ENCODE data around the gene ZBTB33. TPM values are rescaled to one million over a fixed set of nuclear protein-coding genes. Genes with fewer than 3 reads are reported as not detected.

Gene ZBTB33
- total RNA-seq, 4 donors from 2014 or later: 19.5 to 29.7 (median 25.5) TPM

GRCh38 chrX:120290107-120290506 is 39.5 kb downstream of the ZBTB33 start:
- TF ChIP-seq POLR2A (IDR thresholded peaks at IDR 0.05): no peak
- no peak overlapping the region for H3K4me3 ChIP-seq
- H3K4me1 ChIP-seq: no peaks in the 10 kb centered on the region
- H3K36me3 ChIP-seq: no peaks in the 10 kb centered on the region
- H3K27me3 ChIP-seq: no peaks in the 10 kb centered on the region
- DNase-seq (ENCODE audit: low spot score in 2 of 2): no peak
- H3K27ac ChIP-seq: no peak overlapping the region
- no peaks in the 10 kb centered on the region for H3K9me3 ChIP-seq

DNA sequence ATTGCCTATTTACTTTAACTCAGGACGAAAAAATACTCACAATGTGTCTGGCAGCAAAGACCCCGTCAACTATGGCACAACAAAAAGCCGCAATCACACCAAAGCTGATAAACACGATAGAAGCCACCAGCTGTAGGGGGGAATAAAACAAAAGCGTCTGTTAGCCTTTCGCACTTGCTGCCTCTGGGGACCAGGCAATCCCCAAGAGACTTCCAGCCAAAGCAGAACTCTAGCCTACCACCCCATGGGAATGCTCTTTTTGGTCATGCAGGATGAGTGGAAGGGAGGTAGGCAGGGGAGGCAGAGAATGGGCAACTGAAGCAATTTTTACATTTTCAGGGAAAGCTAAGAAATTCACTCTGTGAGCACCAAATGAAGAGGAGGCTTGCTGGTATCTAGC is 40.6 kb downstream of the ZBTB33 start:
- H3K4me1 ChIP-seq: no peaks in the 10 kb centered on the region
- H3K27ac ChIP-seq: no peak overlapping the region
- H3K4me3 ChIP-seq: no peak overlapping the region
- DNase-seq (ENCODE audit: low spot score in 2 of 2): no peak
- H3K36me3 ChIP-seq: no peaks in the 10 kb centered on the region
- no peaks in the 10 kb centered on the region for H3K27me3 ChIP-seq
- WGBS: 92% methylated on average over 6 of the region's 6 CpGs
- no peaks in the 10 kb centered on the region for H3K9me3 ChIP-seq
- TF ChIP-seq, protein P1, sequence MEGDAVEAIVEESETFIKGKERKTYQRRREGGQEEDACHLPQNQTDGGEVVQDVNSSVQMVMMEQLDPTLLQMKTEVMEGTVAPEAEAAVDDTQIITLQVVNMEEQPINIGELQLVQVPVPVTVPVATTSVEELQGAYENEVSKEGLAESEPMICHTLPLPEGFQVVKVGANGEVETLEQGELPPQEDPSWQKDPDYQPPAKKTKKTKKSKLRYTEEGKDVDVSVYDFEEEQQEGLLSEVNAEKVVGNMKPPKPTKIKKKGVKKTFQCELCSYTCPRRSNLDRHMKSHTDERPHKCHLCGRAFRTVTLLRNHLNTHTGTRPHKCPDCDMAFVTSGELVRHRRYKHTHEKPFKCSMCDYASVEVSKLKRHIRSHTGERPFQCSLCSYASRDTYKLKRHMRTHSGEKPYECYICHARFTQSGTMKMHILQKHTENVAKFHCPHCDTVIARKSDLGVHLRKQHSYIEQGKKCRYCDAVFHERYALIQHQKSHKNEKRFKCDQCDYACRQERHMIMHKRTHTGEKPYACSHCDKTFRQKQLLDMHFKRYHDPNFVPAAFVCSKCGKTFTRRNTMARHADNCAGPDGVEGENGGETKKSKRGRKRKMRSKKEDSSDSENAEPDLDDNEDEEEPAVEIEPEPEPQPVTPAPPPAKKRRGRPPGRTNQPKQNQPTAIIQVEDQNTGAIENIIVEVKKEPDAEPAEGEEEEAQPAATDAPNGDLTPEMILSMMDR (IDR thresholded peaks at IDR 0.05): no peak
- TF ChIP-seq EP300 (IDR thresholded peaks at IDR 0.05): no peak
- TF ChIP-seq POLR2A (IDR thresholded peaks at IDR 0.05): no peak
- TF ChIP-seq POLR2AphosphoS5 (IDR thresholded peaks at IDR 0.05): no peak

DNA sequence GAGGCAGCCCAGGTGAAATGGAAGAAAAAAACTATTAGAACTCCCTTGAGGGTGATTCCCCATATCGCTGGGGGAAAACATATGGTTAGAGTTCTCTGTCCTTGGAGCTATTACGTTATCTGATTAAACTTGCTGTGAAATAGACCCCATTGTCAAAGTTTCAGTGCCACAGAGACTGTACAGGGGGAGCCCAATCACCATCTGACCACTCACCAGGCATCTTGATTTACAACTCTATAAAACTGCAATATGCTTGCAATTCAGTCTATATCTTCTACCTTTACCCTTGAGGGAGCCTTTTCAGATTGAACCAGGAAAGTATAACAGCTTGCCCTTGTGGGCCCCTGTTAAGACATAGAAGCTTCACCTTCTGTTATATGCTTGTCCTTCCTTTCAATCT is 42.4 kb downstream of the ZBTB33 start:
- Histone ChIP-seq H3K9me3 (no peaks in the 10 kb centered on the region), H3K36me3 (no peaks in the 10 kb centered on the region), H3K27ac (no peak overlapping the region), H3K4me1 (no peaks in the 10 kb centered on the region), H3K4me3 (no peak overlapping the region), H3K27me3 (no peaks in the 10 kb centered on the region)
- DNase-seq (ENCODE audit: low spot score in 2 of 2): no peak
- whole genome bisulfite sequencing: 52% methylated on average over 2 of the region's 2 CpGs
- TF ChIP-seq EP300 (IDR thresholded peaks at IDR 0.05) (no peak), POLR2AphosphoS5 (IDR thresholded peaks at IDR 0.05) (no peak)
- TF ChIP-seq, protein P1 (IDR thresholded peaks at IDR 0.05): no peak

DNA sequence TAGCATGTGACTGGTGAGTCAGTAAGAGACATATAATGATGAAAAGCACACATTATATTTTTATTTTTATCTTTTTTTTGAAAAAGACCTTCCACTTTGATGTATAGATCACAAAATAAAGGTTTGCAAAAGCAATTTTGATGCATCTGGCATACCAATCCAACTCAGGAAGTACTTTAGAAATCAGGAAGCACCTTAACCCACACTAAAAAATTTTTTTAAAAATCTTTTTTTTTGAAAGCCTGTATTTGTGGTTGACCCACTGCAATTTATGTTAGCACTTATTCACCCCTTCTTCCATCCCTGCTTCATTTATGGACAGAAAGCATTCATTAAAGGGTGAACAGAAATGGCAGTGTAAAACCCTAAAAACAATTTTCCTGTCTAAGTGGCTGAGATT is 44.0 kb downstream of the ZBTB33 start:
- no peaks in the 10 kb centered on the region for H3K9me3 ChIP-seq
- TF ChIP-seq POLR2AphosphoS5 (IDR thresholded peaks at IDR 0.05) (no peak), EP300 (IDR thresholded peaks at IDR 0.05) (no peak), POLR2A (IDR thresholded peaks at IDR 0.05) (no peak)
- TF ChIP-seq, protein P1 (IDR thresholded peaks at IDR 0.05): no peak
- DNase-seq (ENCODE audit: low spot score in 2 of 2): no peak
- no peaks in the 10 kb centered on the region for H3K27me3 ChIP-seq
- no peaks in the 10 kb centered on the region for H3K36me3 ChIP-seq
- no peaks in the 10 kb centered on the region for H3K4me1 ChIP-seq
- H3K27ac ChIP-seq: no peak overlapping the region
- no peak overlapping the region for H3K4me3 ChIP-seq

DNA sequence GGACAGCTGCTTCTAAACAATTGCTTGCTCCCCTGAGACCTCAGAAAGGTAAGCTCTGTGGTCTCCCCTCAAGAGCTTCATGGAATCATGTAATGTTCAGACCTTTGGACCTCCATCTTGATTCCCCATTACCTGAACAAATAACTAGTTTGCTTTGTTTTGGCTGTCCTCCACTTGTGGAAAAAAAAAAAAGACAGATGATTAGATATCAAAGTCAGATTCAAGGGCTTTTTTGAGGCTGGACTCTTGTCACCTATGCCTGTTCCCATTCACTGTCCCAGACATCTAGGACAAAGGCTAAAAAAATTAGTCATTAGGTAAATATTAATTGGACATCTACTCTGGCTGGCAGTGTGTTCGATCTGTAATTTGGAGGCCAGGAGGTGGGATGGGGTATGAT is 47.3 kb downstream of the ZBTB33 start:
- no peaks in the 10 kb centered on the region for H3K27me3 ChIP-seq
- no peaks in the 10 kb centered on the region for H3K36me3 ChIP-seq
- no peak overlapping the region for H3K4me3 ChIP-seq
- DNase-seq (ENCODE audit: low spot score in 2 of 2): no peak
- H3K9me3 ChIP-seq: no peaks in the 10 kb centered on the region
- no peak overlapping the region for H3K27ac ChIP-seq
- TF ChIP-seq POLR2AphosphoS5 (IDR thresholded peaks at IDR 0.05) (no peak), EP300 (IDR thresholded peaks at IDR 0.05) (no peak), POLR2A (IDR thresholded peaks at IDR 0.05) (no peak)
- TF ChIP-seq, protein P1 (IDR thresholded peaks at IDR 0.05): no peak
- 75% methylated on average over 1 of the region's 1 CpG for WGBS
- H3K4me1 ChIP-seq: no peaks in the 10 kb centered on the region

DNA sequence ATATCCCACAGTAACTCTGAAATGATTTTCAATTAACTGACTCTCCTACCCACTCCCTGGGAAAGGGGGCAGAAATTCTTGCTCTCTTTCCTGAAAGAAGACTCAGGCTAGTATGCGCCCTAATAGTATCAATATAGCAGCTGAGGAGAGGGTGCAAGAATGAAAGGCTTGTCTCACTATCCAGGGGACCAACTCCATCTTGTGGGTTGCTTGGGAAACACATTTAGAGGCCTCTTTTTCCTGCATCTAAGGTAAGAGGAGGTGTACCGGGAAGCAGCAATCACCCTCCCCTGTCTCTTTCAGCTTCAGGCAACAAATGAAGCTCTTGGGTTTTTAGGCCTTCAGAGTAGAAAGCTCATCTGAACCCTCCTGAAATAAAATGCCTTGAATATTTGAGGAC is 49.3 kb downstream of the ZBTB33 start:
- no peak for TF ChIP-seq POLR2A (IDR thresholded peaks at IDR 0.05)
- TF ChIP-seq EP300 (IDR thresholded peaks at IDR 0.05): no peak
- TF ChIP-seq, protein P1 (IDR thresholded peaks at IDR 0.05): no peak
- no peak for TF ChIP-seq POLR2AphosphoS5 (IDR thresholded peaks at IDR 0.05)
- Histone ChIP-seq H3K27ac (no peak overlapping the region), H3K4me3 (no peak overlapping the region), H3K36me3 (no peaks in the 10 kb centered on the region), H3K27me3 (no peaks in the 10 kb centered on the region), H3K9me3 (no peaks in the 10 kb centered on the region), H3K4me1 (no peaks in the 10 kb centered on the region)
- DNase-seq (ENCODE audit: low spot score in 2 of 2): no peak
- WGBS: 55% methylated on average over 2 of the region's 2 CpGs

Measured in suprapubic skin (tissue), 4 donors.